Upper lobe of left lung (tissue), 4 donors: ENCODE data around the gene LCOR.

Experiments
- EP300 ChIP-seq, 4 donors: sonication (generic); formaldehyde crosslinking; IDR thresholded peaks; one replicate each; pipeline ENCODE4 v1.5.1; 2017; ENCODE audit warnings: antibody characterized with exemption in 4 of 4, control low read depth in 2 of 4
- POLR2A ChIP-seq, 4 donors: fragments of 450-650 bp; IDR thresholded peaks; one replicate each; pipeline ENCODE4 v1.5.1; 2016 to 2017; ENCODE audit warnings: antibody characterized with exemption in 4 of 4, mild to moderate bottlenecking in 2 of 4
- POLR2AphosphoS5 ChIP-seq, 2 donors: sonication (generic); formaldehyde crosslinking; IDR thresholded peaks; one replicate each; pipeline ENCODE4 v1.5.1; 2017; ENCODE audit warnings: antibody characterized with exemption in 2 of 2
- TF ChIP-seq, protein P1 (sequence below), 6 experiments: fragments of 450-650 bp in 4 of 6; fragments of 200-600 bp in 2 of 6; sonication (generic) in 2 of 6; IDR thresholded peaks; one replicate each; pipeline ENCODE4 v1.5.1; 2016 to 2019; ENCODE audit warnings: antibody characterized with exemption in 6 of 6

DNA sequence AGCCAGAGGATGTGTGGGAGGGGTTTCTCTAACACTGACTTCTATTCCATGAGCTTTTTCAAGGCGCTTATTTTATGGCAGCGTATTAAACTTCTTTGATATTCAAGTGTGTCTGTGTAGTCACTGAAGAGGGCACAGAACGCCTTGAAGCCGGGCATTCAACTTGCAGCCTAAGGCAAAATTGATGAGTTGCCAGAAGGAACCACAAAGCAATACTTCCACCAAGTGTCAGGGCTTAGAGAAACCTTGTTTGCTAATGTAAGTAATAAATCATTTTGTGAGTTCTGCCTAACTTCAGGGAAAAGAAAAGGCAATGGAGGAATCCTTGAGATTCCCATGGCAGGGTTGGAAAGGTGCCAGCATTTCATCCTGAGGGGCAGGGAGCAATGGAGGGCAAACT, 163.8 kb downstream of the LCOR start:
- TF ChIP-seq, protein P1, sequence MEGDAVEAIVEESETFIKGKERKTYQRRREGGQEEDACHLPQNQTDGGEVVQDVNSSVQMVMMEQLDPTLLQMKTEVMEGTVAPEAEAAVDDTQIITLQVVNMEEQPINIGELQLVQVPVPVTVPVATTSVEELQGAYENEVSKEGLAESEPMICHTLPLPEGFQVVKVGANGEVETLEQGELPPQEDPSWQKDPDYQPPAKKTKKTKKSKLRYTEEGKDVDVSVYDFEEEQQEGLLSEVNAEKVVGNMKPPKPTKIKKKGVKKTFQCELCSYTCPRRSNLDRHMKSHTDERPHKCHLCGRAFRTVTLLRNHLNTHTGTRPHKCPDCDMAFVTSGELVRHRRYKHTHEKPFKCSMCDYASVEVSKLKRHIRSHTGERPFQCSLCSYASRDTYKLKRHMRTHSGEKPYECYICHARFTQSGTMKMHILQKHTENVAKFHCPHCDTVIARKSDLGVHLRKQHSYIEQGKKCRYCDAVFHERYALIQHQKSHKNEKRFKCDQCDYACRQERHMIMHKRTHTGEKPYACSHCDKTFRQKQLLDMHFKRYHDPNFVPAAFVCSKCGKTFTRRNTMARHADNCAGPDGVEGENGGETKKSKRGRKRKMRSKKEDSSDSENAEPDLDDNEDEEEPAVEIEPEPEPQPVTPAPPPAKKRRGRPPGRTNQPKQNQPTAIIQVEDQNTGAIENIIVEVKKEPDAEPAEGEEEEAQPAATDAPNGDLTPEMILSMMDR (IDR thresholded peaks at IDR 0.05) = no peak
- TF ChIP-seq POLR2AphosphoS5 (IDR thresholded peaks at IDR 0.05) (no peak), POLR2A (IDR thresholded peaks at IDR 0.05) (no peak), EP300 (IDR thresholded peaks at IDR 0.05) (no peak)
